GM12892 (cell line): Measurements from ENCODE around the gene TAP1.

Experiments used
- POLR2A ChIP-seq: IDR thresholded peaks from 2 replicates; pipeline ENCODE4 v1.6.1; 2011; ENCODE audit warnings: low read depth, low read length, control low read depth
- POLR2AphosphoS5 ChIP-seq: IDR thresholded peaks from 2 replicates; pipeline ENCODE4 v1.6.1; 2011; ENCODE audit warnings: low read depth, low read length, control low read depth
- TAF1 ChIP-seq: IDR thresholded peaks from 2 replicates; pipeline ENCODE4 v1.6.1; 2011; ENCODE audit warnings: low read depth, mild to moderate bottlenecking, control low read depth, low read length, borderline replicate concordance

- TF ChIP-seq POLR2A, result peak; percentile 73
- TF ChIP-seq POLR2AphosphoS5, result peak; percentile 83
- no peak for TF ChIP-seq TAF1
Measured at GRCh38 chr6:32847004-32847403, 6.5 kb downstream of the TAP1 start.
